Activated CD4-positive, alpha-beta memory T cell treated with anti-CD3 and anti-CD28 coated beads, Interleukin-2, amount 10 ng/mL, durations not matched to agents 7 days and 5 days (primary cell): ENCODE measurements around the gene RAB6A. TPM values are rescaled to one million over a fixed set of nuclear protein-coding genes. Genes with fewer than 3 reads are reported as not detected.
"Not testable (repeated sequence)": the region's sequence is repeated elsewhere in the genome, so short reads cannot be mapped to it uniquely, and the experiment has no call there.

Experiments
- CTCF ChIA-PET: fragments of 350-600 bp; sonication (Branson Sonifier 250); formaldehyde crosslinking; loops from one replicate; lab custom pipeline; 2021; ENCODE audit warnings: antibody characterized with exemption, inconsistent platforms; lab: Charles Lee
- POLR2A ChIA-PET: fragments of 350-600 bp; sonication (Branson Sonifier 250); formaldehyde crosslinking; loops from one replicate; lab custom pipeline; 2021; ENCODE audit warnings: antibody characterized with exemption; lab: Charles Lee
- DNase-seq: peaks from one replicate; pipeline ENCODE4 v3.0.0-alpha.2; 2020
- H3K27ac Mint-ChIP-seq: one replicate; pipeline ENCODE4 v1.8.0; 2021; ENCODE audit warnings: mild to moderate bottlenecking, mixed read lengths
- H3K27me3 Mint-ChIP-seq: one replicate; pipeline ENCODE4 v1.8.0; 2021; ENCODE audit warnings: mixed read lengths
- H3K36me3 Mint-ChIP-seq: one replicate; pipeline ENCODE4 v1.8.0; 2021; ENCODE audit warnings: low read depth, mixed read lengths
- H3K4me1 Mint-ChIP-seq: one replicate; pipeline ENCODE4 v1.8.0; 2021; ENCODE audit warnings: mixed read lengths
- H3K4me3 Mint-ChIP-seq: one replicate; pipeline ENCODE4 v1.8.0; 2021; ENCODE audit warnings: mild to moderate bottlenecking, mixed read lengths
- H3K9me3 Mint-ChIP-seq: one replicate; pipeline ENCODE4 v1.8.0; 2021; ENCODE audit warnings: mixed read lengths
- total RNA-seq, 2 experiments: library from RNA; stranded (reverse); gene quantifications; one replicate each; pipeline ENCODE4 v1.2.3, GENCODE V29; 2021

RAB6A gene
- total RNA-seq, 2 experiments from 2014 or later: 104 to 108 TPM

DNA sequence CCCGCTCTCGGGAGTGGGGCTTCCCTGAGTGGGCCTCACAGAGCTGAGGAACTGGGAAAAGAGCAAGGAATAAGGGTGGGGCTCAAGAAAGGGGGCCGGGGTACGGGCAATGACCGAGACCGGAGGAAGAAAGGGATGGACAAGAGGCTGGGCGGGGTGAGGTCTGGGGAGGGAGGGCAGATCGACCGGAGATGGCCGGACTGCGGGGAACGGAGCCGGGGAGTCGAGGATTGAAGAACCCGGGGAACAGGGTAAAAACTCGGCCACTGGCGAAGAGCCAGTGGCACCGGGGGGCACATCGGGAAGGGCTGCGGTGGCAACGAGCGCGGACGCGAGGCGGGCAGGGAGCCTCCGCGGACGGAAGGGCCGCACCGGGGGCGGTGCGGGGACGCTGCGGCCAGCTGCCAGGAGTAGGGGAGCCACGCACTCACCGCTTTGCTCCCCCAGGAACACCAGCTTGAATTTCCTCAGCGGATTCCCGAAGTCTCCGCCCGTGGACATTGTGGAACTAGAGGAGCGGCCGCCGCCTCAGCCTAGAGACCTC, 667 bp downstream of the RAB6A start:
- ChIA-PET POLR2A (interaction anchor here (1.3 to 8.2 kb wide), 5 partner anchors 13 to 411 kb away, joined by 4 to 158 read pairs (median 12); partner anchors contain the start of genes C2CD3, COA4, MRPL48 and PAAF1), CTCF (interaction anchor here (0.6 to 5.0 kb wide), 7 partner anchors 9 to 358 kb away, joined by 3 to 62 read pairs (median 4); partner anchors contain the start of gene MRPL48)
- peaks cover 32% of the 10 kb centered on the region for H3K4me1 Mint-ChIP-seq
- peak; percentile 21 for DNase-seq
- H3K27me3 Mint-ChIP-seq: peaks cover under 1% of the 10 kb centered on the region
- peak overlapping the region; percentile 79 for H3K27ac Mint-ChIP-seq
- H3K4me3 Mint-ChIP-seq: peak overlapping the region; percentile 94
- no peaks in the 10 kb centered on the region for H3K9me3 Mint-ChIP-seq
- peaks cover 12% of the 10 kb centered on the region for H3K36me3 Mint-ChIP-seq

DNA sequence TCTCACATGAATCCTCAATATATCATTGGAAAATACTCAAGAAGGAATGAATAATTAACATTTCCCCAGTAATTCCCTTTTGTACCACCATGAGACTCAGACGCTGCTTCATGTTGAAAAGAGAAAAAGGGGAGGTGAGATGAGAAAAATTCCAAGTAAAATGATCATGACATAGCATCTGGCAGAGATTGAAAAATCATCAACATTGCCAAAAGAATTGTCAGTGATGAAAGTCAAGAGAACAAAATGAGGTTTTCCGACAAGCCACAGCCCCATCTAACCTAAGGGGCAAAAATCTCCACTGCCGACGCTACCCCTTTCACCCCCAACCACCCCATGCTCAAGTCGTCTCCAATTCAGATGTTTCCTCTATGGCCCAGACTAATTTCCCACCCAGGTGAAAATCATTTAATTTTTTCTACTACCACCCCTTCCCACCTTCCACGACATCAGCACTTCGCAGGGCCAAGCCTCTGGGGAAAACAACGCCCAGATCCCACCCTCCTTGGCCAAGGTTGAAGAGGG, 1.2 kb downstream of the RAB6A start:
- ChIA-PET CTCF (interaction anchor here (0.6 to 1.0 kb wide), 2 partner anchors 9 to 357 kb away, joined by 3 to 4 read pairs; no protein-coding TSS in a partner anchor), POLR2A (interaction anchor here (1.4 to 8.2 kb wide), 4 partner anchors 13 to 117 kb away, joined by 4 to 158 read pairs (median 20); partner anchors contain the start of genes COA4, MRPL48 and PAAF1)
- no peaks in the 10 kb centered on the region for H3K27me3 Mint-ChIP-seq
- H3K4me3 Mint-ChIP-seq: peak overlapping the region; percentile 94
- H3K36me3 Mint-ChIP-seq: peaks cover 12% of the 10 kb centered on the region
- H3K27ac Mint-ChIP-seq: peak overlapping the region; percentile 79
- H3K4me1 Mint-ChIP-seq: peaks cover 32% of the 10 kb centered on the region
- DNase-seq: no peak
- no peaks in the 10 kb centered on the region for H3K9me3 Mint-ChIP-seq

DNA sequence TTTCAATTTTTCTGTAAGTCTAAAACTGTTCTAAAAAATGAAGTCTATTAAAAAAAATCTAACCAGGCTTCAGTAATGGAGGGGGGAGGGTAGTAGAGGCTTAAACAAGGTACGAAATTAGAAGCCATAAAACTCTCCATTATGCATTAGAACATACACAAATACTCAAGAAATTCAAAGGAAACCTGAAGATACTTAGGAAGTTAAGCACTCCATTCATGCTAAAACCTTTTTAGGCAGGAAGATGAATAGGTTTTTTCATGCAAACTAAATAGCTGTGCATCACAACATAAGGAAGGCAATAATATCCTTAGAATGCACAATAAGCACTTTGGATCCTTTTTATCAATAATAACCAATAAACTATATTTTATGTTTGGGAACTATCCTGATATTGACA, 2.4 kb downstream of the RAB6A start:
- peak overlapping the region; percentile 94 for H3K4me3 Mint-ChIP-seq
- peaks cover 16% of the 10 kb centered on the region for H3K36me3 Mint-ChIP-seq
- CTCF ChIA-PET: interaction anchor here (1.2 kb wide), 1 partner anchor 21 kb away, joined by 5 read pairs; no protein-coding TSS in a partner anchor
- no peak overlapping the region for H3K27ac Mint-ChIP-seq
- DNase-seq: no peak
- no peaks in the 10 kb centered on the region for H3K27me3 Mint-ChIP-seq
- POLR2A ChIA-PET: no interaction called here
- no peaks in the 10 kb centered on the region for H3K9me3 Mint-ChIP-seq
- peaks cover 34% of the 10 kb centered on the region for H3K4me1 Mint-ChIP-seq

DNA sequence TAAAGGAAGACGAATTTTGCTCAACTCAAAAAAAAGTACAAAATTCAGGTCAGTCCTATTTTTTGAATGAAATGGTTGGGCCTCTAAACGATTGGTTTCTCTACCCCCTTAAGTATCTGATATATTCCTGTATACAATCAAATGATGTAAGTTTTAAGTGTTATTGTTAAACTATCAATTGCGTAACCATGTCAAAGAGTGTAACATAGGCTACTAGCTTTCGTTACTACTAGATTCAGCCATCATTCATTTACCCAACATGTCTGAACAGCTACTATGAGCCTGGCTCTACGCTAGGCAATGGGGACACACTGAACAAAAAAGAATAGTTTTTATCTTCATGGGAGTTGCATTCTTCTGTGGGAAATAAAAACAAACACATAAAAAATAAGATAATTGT, 3.3 kb downstream of the RAB6A start:
- Mint-ChIP-seq H3K27me3 (no peaks in the 10 kb centered on the region), H3K36me3 (peaks cover 18% of the 10 kb centered on the region), H3K9me3 (no peaks in the 10 kb centered on the region), H3K4me3 (no peak overlapping the region), H3K27ac (no peak overlapping the region), H3K4me1 (peaks cover 31% of the 10 kb centered on the region)
- CTCF ChIA-PET: interaction anchor here (0.7 to 1.2 kb wide), 2 partner anchors 22 to 27 kb away, joined by 3 to 5 read pairs; no protein-coding TSS in a partner anchor
- POLR2A ChIA-PET: no interaction called here
- no peak for DNase-seq

DNA sequence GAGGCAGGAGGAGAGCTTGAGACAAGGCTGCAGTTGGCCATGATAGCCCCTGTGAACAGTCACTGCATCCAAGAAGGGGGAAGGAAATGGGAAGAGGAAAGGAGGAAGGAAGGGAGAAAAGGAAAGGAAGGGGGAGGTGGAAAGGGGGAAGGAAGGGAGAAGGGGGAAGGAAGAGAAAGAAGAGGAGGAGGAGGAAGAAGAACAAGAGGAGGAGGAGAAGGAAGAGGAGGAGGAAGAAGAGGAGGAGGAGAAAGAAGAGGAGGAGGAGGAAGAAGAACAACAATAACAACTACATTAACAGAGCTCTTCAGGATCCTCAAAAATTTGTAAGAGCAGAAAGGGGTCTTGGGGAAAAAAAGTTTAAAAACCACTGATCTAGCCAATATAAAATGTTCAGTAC, 5.2 kb downstream of the RAB6A start:
- Mint-ChIP-seq H3K4me3 (no peak overlapping the region), H3K27me3 (no peaks in the 10 kb centered on the region), H3K4me1 (peaks cover 39% of the 10 kb centered on the region), H3K36me3 (peaks cover 24% of the 10 kb centered on the region), H3K9me3 (no peaks in the 10 kb centered on the region), H3K27ac (no peak overlapping the region)
- POLR2A ChIA-PET: no interaction called here
- DNase-seq: no peak
- CTCF ChIA-PET: interaction anchor here (1.2 kb wide), 1 partner anchor 130 kb away, joined by 3 read pairs; no protein-coding TSS in a partner anchor

DNA sequence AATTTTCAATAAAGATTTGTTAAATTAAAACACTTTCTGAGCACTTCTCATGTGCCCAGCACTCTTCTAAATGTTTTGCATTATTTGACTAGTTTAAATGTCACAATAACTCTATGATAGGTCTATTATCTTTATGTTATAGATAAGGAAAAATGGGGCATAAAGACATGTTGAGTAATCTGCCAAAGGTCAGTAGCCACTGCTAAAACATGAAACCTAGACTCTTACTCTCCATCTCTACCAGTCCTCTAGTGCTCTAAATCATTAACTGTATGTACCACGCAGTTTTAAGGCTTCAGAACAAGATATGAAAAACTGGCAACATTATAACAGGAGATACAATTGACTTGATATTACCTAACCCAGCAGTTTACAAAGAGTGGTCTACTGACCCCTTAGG, 6.9 kb downstream of the RAB6A start:
- Mint-ChIP-seq H3K4me1 (peaks cover 29% of the 10 kb centered on the region), H3K27ac (no peak overlapping the region), H3K27me3 (no peaks in the 10 kb centered on the region), H3K36me3 (peaks cover 16% of the 10 kb centered on the region), H3K4me3 (no peak overlapping the region), H3K9me3 (no peaks in the 10 kb centered on the region)
- CTCF ChIA-PET: no interaction called here
- POLR2A ChIA-PET: no interaction called here
- DNase-seq: no peak

DNA sequence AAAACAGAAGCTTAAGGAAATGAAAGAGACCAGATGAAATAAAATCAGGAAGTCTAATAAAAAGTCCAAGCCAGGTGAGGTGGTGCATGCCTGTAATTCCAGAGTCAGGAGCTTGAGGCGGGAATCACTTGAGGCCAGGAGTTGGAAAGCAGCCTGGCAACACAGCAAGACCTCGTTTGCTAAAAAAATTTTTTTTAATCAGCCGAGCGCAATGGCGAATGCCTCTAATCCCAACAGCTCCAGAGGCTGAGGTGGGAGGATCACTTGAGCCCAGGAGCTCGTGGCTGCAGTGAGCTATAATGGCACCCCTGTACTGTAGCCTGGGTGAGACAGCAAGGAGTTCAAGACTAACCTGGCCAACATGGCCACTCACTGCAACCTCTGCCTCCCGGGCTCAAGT, 8.0 kb downstream of the RAB6A start:
- Mint-ChIP-seq H3K27ac (no peak overlapping the region), H3K27me3 (no peaks in the 10 kb centered on the region), H3K9me3 (no peaks in the 10 kb centered on the region), H3K4me1 (peaks cover 20% of the 10 kb centered on the region), H3K36me3 (peaks cover 16% of the 10 kb centered on the region), H3K4me3 (no peak overlapping the region)
- DNase-seq: no peak
- ChIA-PET POLR2A (interaction anchor here (0.9 to 1.6 kb wide), 2 partner anchors 8 to 26 kb away, joined by 3 to 4 read pairs; partner anchors contain the start of gene RAB6A), CTCF (interaction anchor here (0.7 kb wide), 1 partner anchor 15 kb away, joined by 6 read pairs; no protein-coding TSS in a partner anchor)

DNA sequence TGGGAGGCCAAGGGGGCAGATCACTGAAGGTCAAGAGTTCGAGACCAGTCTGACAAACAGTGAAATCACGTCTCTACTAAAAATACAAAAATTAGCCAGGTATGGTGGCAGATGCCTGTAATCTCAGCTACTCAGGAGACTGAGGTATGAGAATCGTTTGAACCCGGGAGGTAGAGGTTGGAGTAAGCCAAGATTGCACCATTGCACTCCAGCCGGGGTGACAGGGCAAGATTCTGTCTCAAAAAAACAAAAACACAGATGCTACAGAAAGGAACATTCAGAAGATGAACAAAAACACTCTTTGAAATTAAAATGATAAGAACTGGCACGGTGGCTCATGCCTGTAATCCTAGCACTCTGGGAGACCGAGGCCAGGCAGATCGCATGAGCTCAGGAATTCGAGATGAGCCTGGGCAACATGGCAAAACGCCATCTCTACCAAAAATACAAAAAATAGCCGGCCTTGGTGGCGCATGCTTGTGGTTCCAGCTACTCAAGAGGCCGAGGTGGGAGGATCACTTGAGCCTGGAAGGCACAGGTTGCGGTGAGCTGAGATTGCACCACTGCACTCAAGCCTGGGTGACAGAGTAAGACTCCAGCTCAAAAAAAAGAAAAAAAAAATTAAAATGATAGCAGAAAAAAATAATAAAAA, 8.5 kb downstream of the RAB6A start:
- Mint-ChIP-seq H3K9me3 (no peaks in the 10 kb centered on the region), H3K4me3 (no peak overlapping the region), H3K36me3 (peaks cover 14% of the 10 kb centered on the region), H3K27ac (no peak overlapping the region), H3K27me3 (no peaks in the 10 kb centered on the region), H3K4me1 (peaks cover 16% of the 10 kb centered on the region)
- ChIA-PET POLR2A (interaction anchor here (0.9 to 1.6 kb wide), 2 partner anchors 9 to 26 kb away, joined by 3 to 4 read pairs; partner anchors contain the start of gene RAB6A), CTCF (interaction anchor here (0.7 kb wide), 1 partner anchor 14 kb away, joined by 6 read pairs; no protein-coding TSS in a partner anchor)
- DNase-seq: no peak

DNA sequence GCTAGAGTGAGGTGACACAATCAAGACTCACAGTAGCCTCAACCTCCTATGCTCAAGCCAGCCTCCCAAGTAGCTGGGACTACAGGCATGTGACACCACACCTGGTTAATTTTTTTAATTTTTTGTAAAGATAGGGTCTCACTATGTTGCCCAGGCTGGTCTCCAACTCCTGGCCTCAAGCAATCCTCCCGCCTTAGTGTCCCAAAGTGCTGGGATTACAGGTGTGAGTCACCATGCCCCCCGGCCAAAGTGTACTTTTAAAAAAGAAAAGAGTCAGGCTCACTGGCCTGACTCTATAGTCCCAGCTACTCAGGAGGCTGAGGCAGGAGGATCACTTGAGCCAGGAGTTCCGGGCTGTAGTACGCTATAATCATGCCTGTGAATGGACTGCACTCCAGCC, 10.0 kb downstream of the RAB6A start:
- H3K9me3 Mint-ChIP-seq, H3K27me3 Mint-ChIP-seq, POLR2A ChIA-PET, DNase-seq, H3K27ac Mint-ChIP-seq, H3K4me3 Mint-ChIP-seq, CTCF ChIA-PET: not testable (repeated sequence)
- Mint-ChIP-seq H3K36me3 (peaks cover 14% of the 10 kb centered on the region), H3K4me1 (peaks cover 15% of the 10 kb centered on the region)

DNA sequence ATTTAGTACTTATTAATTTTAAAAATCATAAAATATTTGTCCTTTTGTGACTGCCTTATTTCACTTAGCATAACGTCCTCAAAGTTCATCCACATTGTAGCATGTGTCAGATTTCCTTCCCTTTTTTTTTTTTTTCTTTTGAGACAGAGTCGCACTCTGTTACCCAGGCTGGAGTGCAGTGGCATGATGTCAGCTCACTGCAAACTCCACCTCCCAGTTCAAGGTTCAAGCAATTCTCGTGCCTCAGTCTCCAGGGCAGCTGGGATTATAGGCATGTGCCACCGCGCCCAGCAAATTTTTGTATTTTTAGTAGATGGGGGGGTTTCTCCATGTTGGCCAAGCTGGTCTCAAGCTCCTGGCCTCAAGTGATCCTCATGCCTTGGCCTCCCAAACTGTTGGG, 10.6 kb downstream of the RAB6A start:
- ChIA-PET POLR2A (interaction anchor here (0.9 kb wide), 1 partner anchor 38 kb away, joined by 4 read pairs; the partner anchor contains the start of gene MRPL48), CTCF (no interaction called here)
- Mint-ChIP-seq H3K27ac (no peak overlapping the region), H3K9me3 (no peaks in the 10 kb centered on the region), H3K36me3 (peaks cover 12% of the 10 kb centered on the region), H3K4me1 (peaks cover 15% of the 10 kb centered on the region), H3K4me3 (no peak overlapping the region), H3K27me3 (no peaks in the 10 kb centered on the region)
- DNase-seq: no peak

DNA sequence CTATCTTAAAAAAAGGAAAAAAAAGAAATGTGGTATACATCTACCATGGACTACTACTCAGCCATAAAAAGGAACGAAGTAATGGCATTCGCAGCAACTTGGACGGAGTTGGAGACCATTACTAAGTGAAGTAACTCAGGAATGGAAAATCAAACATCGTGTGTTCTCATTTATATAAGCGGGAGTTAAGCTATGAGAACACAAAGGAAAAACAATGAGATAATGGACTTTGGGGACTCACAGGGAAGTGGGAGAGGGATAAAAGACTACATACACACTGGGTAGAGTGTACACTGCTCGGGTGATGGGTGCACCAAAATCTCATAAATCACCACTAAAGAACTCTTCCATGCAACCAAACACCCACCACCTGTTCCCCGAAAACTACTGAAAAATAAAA, 11.8 kb downstream of the RAB6A start:
- no peaks in the 10 kb centered on the region for H3K9me3 Mint-ChIP-seq
- H3K27me3 Mint-ChIP-seq: no peaks in the 10 kb centered on the region
- H3K4me1 Mint-ChIP-seq: peaks cover 15% of the 10 kb centered on the region
- no peak overlapping the region for H3K4me3 Mint-ChIP-seq
- ChIA-PET POLR2A (no interaction called here), CTCF (no interaction called here)
- H3K27ac Mint-ChIP-seq: no peak overlapping the region
- DNase-seq: no peak
- peaks cover 12% of the 10 kb centered on the region for H3K36me3 Mint-ChIP-seq

DNA sequence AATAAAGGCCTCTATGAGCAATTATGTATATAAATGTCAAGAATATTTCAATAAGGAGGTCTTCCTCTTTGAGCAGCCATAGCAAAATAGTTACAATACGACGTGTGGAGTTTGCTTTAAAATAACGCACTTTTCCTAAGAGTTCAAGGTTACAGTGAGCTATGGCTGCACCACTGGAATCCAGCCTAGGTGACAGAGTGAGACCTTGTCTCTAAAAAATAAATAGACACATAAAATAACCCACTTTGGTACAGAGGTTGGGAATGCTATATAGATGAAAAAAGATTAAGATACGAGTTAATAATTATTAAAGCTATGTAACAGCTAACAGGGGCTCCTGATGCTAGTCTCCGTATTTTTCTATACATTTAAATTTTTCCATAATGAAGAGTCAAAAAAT, 12.6 kb downstream of the RAB6A start:
- POLR2A ChIA-PET: no interaction called here
- H3K27me3 Mint-ChIP-seq: no peaks in the 10 kb centered on the region
- no peak overlapping the region for H3K27ac Mint-ChIP-seq
- CTCF ChIA-PET: no interaction called here
- no peaks in the 10 kb centered on the region for H3K9me3 Mint-ChIP-seq
- peaks cover 18% of the 10 kb centered on the region for H3K4me1 Mint-ChIP-seq
- peaks cover 8% of the 10 kb centered on the region for H3K36me3 Mint-ChIP-seq
- no peak overlapping the region for H3K4me3 Mint-ChIP-seq
- DNase-seq: no peak

DNA sequence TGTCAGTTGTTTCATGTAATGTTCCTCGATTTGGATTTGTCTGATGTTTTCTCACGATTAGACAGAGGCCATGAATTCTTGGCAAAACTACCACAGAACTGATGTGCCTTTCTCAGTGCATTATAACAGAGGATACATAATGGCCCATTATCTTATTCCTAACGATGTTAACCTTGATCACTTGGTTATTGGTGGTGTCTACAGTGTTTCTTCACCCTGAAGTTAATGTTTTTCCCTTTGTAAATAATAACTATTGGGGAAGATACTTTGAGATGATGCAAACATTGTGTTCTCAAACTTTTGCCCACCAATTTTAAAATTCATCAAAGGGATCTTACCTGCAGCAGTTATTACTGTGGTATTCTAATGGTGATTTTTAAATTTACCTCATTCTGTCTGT, 13.1 kb downstream of the RAB6A start:
- Mint-ChIP-seq H3K36me3 (peaks cover 8% of the 10 kb centered on the region), H3K4me3 (no peak overlapping the region), H3K27me3 (no peaks in the 10 kb centered on the region), H3K9me3 (no peaks in the 10 kb centered on the region), H3K4me1 (peaks cover 18% of the 10 kb centered on the region), H3K27ac (no peak overlapping the region)
- POLR2A ChIA-PET: no interaction called here
- CTCF ChIA-PET: interaction anchor here (0.8 kb wide), 1 partner anchor 13 kb away, joined by 3 read pairs; the partner anchor contains the start of gene RAB6A
- no peak for DNase-seq
